ENCODE data around the gene ATP9B. TPM values are rescaled to one million over a fixed set of nuclear protein-coding genes. Genes with fewer than 3 reads are reported as not detected.
"Not testable (repeated sequence)": the region's sequence is repeated elsewhere in the genome, so short reads cannot be mapped to it uniquely, and the experiment has no call there.

Gene ATP9B
- total RNA-seq, 2 donors from 2014 or later = 22.5 to 72.9 TPM

DNA sequence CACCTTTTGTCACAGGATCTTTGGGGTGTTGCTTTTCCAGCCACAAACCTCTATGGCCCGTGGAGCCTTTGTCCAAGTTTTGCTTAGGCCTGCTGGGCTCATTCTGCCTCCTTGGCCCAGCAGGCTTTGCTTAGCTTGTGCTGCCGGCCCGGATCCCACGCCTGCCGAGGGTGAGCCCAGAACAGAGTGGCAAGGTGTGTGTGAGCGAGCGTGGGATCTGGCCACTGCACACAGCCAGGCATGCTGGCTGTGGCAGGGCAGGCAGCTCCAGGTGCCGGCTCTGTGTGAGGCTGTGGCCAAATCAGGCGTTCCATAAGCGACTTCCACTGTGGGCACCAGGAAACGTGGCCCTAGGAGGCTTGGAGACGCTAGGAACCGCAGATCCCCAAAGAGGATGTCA, 97.5 kb downstream of the ATP9B start:
- no peak overlapping the region for H3K4me3 ChIP-seq
- DNase-seq (ENCODE audit: low spot score) (no peak), ATAC-seq (ENCODE audit: insufficient number of reproducible peaks, low FRiP score, low read depth) (no peak)
- H3K27me3 ChIP-seq (replicated peaks; ENCODE audit: insufficient read depth) = no peaks in the 10 kb centered on the region
- peaks cover 0 to 4% of the 10 kb centered on the region in 2 donors for H3K4me1 ChIP-seq (ENCODE audit: control insufficient read depth in 1 of 2, low read depth in 2 of 2)
- TF ChIP-seq, protein P1, sequence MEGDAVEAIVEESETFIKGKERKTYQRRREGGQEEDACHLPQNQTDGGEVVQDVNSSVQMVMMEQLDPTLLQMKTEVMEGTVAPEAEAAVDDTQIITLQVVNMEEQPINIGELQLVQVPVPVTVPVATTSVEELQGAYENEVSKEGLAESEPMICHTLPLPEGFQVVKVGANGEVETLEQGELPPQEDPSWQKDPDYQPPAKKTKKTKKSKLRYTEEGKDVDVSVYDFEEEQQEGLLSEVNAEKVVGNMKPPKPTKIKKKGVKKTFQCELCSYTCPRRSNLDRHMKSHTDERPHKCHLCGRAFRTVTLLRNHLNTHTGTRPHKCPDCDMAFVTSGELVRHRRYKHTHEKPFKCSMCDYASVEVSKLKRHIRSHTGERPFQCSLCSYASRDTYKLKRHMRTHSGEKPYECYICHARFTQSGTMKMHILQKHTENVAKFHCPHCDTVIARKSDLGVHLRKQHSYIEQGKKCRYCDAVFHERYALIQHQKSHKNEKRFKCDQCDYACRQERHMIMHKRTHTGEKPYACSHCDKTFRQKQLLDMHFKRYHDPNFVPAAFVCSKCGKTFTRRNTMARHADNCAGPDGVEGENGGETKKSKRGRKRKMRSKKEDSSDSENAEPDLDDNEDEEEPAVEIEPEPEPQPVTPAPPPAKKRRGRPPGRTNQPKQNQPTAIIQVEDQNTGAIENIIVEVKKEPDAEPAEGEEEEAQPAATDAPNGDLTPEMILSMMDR (IDR thresholded peaks at IDR 0.05) = no peak
- no peaks in the 10 kb centered on the region for H3K9me3 ChIP-seq
- H3K36me3 ChIP-seq = peaks cover 6% of the 10 kb centered on the region
- H3K27ac ChIP-seq = no peak overlapping the region

DNA sequence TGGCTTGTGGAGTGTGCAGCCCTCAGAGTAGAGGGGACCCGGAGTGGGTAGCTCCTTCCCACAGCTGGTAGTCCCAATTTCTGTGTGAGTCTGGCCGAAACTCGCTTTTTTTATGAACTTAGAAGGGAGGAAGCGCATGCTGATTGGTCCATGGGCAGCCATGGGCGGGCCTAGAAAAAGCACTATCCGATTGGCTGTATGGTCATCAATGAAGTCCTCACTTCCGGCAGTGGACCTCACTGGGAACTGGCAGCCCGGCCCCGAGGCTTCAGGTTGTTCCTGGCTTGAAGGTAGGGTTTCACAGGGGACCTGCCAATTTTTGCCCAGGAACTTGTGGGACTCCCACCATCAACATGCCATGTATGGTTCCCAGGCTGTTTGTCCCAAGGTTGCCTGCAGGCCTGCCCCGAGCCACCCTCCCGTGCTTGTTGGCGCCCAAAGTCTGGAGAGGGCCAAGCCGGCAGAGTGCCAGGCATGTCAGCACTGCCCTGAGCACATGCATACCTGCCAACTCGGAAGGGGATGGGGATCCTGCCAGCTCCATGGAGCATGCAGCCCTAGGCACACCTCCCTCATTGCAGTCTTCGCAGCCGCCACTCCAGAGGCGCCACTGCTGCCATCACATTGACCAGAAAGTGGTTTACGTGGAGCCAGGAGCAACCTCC, 98.5 kb downstream of the ATP9B start:
- ATAC-seq (ENCODE audit: insufficient number of reproducible peaks, low FRiP score, low read depth) = no peak
- H3K36me3 ChIP-seq = peaks cover 6% of the 10 kb centered on the region

DNA sequence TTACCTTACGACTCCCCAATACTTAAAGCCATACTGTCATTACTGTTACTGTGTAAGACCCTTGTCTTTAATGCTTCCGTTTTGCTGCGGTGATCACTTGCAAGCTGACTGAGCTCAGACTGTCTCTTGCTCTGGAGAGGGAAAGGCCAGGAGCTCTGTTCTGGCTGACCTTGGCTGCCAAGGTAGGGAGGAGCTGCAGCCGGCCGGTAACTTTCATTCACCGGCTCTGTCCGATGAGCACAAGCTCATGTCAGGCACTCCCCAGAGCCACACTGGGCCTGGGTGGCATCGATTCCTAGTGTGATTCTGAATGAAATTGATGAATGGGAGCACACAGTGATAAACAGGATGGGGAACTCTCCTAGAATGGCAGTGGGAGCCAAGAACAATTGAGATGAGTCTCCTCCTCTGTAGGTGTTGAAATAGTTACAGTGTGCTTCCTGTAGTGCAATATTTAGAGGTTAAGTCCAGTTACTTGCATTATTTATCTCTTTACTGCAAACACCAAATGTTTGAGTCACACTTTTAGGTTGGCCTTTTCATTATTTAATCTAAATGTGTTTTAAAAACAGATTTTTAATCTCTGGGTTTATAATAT, 100.9 kb downstream of the ATP9B start:
- DNase-seq (ENCODE audit: low spot score) (no peak), ATAC-seq (ENCODE audit: insufficient number of reproducible peaks, low FRiP score, low read depth) (no peak)
- peaks cover 6% of the 10 kb centered on the region for H3K36me3 ChIP-seq
- H3K4me1 ChIP-seq (ENCODE audit: control insufficient read depth in 1 of 2, low read depth in 2 of 2) = peaks cover 0 to 4% of the 10 kb centered on the region in 2 donors
- no peaks in the 10 kb centered on the region for H3K9me3 ChIP-seq
- no peak overlapping the region for H3K4me3 ChIP-seq
- no peaks in the 10 kb centered on the region for H3K27me3 ChIP-seq (replicated peaks; ENCODE audit: insufficient read depth)
- TF ChIP-seq, protein P1 (IDR thresholded peaks at IDR 0.05) = no peak
- H3K27ac ChIP-seq = no peak overlapping the region

More for the DNA sequence above, 98.5 kb downstream of the ATP9B start:
- Histone ChIP-seq H3K27ac (peak overlapping the region in 1 of 2 donors; percentile 23), H3K9me3 (no peaks in the 10 kb centered on the region), H3K27me3 (replicated peaks; ENCODE audit: insufficient read depth) (no peaks in the 10 kb centered on the region), H3K4me1 (ENCODE audit: control insufficient read depth in 1 of 2, low read depth in 2 of 2) (peaks cover 0 to 4% of the 10 kb centered on the region in 2 donors), H3K4me3 (peak overlapping the region; percentile 20)
- TF ChIP-seq, protein P1 (IDR thresholded peaks at IDR 0.05) = no peak
- peak; percentile 15 for DNase-seq (ENCODE audit: low spot score)

DNA sequence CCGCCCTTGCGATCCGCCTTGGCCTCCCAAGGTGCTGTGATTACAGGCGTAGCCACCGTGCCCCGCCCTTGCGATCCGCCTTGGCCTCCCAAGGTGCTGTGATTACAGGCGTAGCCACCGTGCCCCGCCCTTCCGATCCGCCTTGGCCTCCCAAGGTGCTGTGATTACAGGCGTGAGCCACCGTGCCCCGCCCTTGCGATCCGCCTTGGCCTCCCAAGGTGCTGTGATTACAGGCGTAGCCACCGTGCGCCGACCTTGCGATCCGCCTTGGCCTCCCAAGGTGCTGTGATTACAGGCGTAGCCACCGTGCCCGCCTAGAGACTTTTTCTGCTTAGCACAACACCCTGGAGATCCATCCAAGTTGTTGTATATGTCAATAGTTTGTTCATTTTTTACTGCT, 103.1 kb downstream of the ATP9B start:
- not testable (repeated sequence) for H3K9me3 ChIP-seq; H3K36me3 ChIP-seq; H3K27me3 ChIP-seq (replicated peaks; ENCODE audit: insufficient read depth); ATAC-seq (ENCODE audit: insufficient number of reproducible peaks, low FRiP score, low read depth); H3K4me1 ChIP-seq (ENCODE audit: control insufficient read depth in 1 of 2, low read depth in 2 of 2); H3K27ac ChIP-seq; DNase-seq (ENCODE audit: low spot score); H3K4me3 ChIP-seq

DNA sequence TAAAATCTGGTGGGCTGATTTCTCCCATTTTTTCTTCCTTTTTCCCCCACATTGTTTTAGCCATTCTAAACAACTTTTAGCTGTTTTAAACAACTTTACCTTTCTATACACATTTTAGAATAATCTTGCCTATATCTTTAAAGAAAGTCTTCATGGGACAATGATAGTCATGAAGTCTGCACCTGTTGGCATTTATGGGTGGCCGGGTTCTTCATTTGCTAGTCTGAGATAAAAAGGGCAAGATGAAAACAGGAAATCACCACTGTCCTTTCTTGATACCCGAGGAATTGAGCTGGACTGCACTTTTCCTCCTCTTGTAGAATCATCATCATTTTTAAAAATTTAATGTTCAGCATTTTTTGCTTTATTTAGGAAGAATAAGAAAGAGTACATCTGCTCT, 104.5 kb downstream of the ATP9B start:
- H3K36me3 ChIP-seq = peaks cover 2% of the 10 kb centered on the region
- no peak overlapping the region for H3K4me3 ChIP-seq
- no peaks in the 10 kb centered on the region for H3K27me3 ChIP-seq (replicated peaks; ENCODE audit: insufficient read depth)
- H3K9me3 ChIP-seq = no peaks in the 10 kb centered on the region
- H3K27ac ChIP-seq = no peak overlapping the region
- no peaks in the 10 kb centered on the region for H3K4me1 ChIP-seq (ENCODE audit: control insufficient read depth in 1 of 2, low read depth in 2 of 2)
- ATAC-seq (ENCODE audit: insufficient number of reproducible peaks, low FRiP score, low read depth) (no peak), DNase-seq (ENCODE audit: low spot score) (no peak)
- TF ChIP-seq, protein P1 (IDR thresholded peaks at IDR 0.05) = no peak

Data from thoracic aorta (tissue), 2 donors.